ENCODE data around the gene KLRD1.
A peak's percentile ranks its signal among the peaks of the same experiment; 100 is the strongest.
"Not testable (repeated sequence)": the region's sequence is repeated elsewhere in the genome, so short reads cannot be mapped to it uniquely, and the experiment has no call there.

KLRD1 gene

GRCh38 chr12:10307630-10308029, at the start of gene KLRD1:
TSS of gene KLRD1 (plus strand) at chr12:10307870. CDS start at chr12:10308078, 208 bp downstream.
- DNase-seq: no peak

GRCh38 chr12:10260927-10261326, 46.7 kb upstream of the KLRD1 start:
- DNase-seq: no peak

- no peak for DNase-seq
Observed at GRCh38 chr12:10268037-10268436, 39.6 kb upstream of the KLRD1 start.

- no peak for DNase-seq
Observed at GRCh38 chr12:10272467-10272866, 35.2 kb upstream of the KLRD1 start.

- no peak for DNase-seq
Observed at GRCh38 chr12:10276774-10277173, 30.9 kb upstream of the KLRD1 start.

- no peak for DNase-seq
Observed at GRCh38 chr12:10278104-10278503, 29.6 kb upstream of the KLRD1 start.

GRCh38 chr12:10279937-10280336, 27.7 kb upstream of the KLRD1 start:
- DNase-seq: no peak

GRCh38 chr12:10283027-10283426, 24.6 kb upstream of the KLRD1 start:
- DNase-seq: no peak

- no peak for DNase-seq
Observed at GRCh38 chr12:10285919-10286318, 21.8 kb upstream of the KLRD1 start.

- DNase-seq: no peak
Observed at GRCh38 chr12:10289005-10289754, 18.5 kb upstream of the KLRD1 start.

GRCh38 chr12:10291030-10291429, 16.6 kb upstream of the KLRD1 start:
- DNase-seq: no peak

GRCh38 chr12:10293151-10293550, 14.5 kb upstream of the KLRD1 start:
- DNase-seq: no peak

GRCh38 chr12:10293570-10294227, 14.0 kb upstream of the KLRD1 start:
- no peak for DNase-seq

GRCh38 chr12:10301103-10301502, 6.6 kb upstream of the KLRD1 start:
- DNase-seq: no peak

GRCh38 chr12:10304161-10304574, 3.5 kb upstream of the KLRD1 start:
- DNase-seq: no peak

- DNase-seq: no peak
Observed at GRCh38 chr12:10305411-10305810, 2.3 kb upstream of the KLRD1 start.

GRCh38 chr12:10310926-10311720, 3.5 kb downstream of the KLRD1 start:
- DNase-seq: no peak

- no peak for DNase-seq
Observed at GRCh38 chr12:10319388-10319787, 11.7 kb downstream of the KLRD1 start.

GRCh38 chr12:10320643-10321042, 13.0 kb downstream of the KLRD1 start:
- no peak for DNase-seq

- not testable (repeated sequence) for DNase-seq
Observed at GRCh38 chr12:10328691-10329090, 21.0 kb downstream of the KLRD1 start.

- DNase-seq: peak; percentile 23 to 81
Observed at GRCh38 chr12:10331642-10332239, 24.1 kb downstream of the KLRD1 start.

GRCh38 chr12:10336196-10336595, 28.5 kb downstream of the KLRD1 start:
- DNase-seq: not testable (repeated sequence)

- DNase-seq: not testable (repeated sequence)
Observed at GRCh38 chr12:10338470-10338869, 30.8 kb downstream of the KLRD1 start.
